ENCODE measurements around the gene SMYD4.

- TF ChIP-seq EZH2 (IDR thresholded peaks at IDR 0.05; ENCODE audit: borderline replicate concordance): no peak
- TF ChIP-seq CTCF (IDR thresholded peaks at IDR 0.05; ENCODE audit: poor library complexity): no peak
Observed at GRCh38 chr17:1744551-1745512, 84.9 kb downstream of the SMYD4 start.

Measured in hepatocyte (in vitro differentiated cells).